ENCODE measurements around the gene LDLRAD4.
"Not testable (repeated sequence)": the region's sequence is repeated elsewhere in the genome, so short reads cannot be mapped to it uniquely, and the experiment has no call there.

The LDLRAD4 gene

DNA sequence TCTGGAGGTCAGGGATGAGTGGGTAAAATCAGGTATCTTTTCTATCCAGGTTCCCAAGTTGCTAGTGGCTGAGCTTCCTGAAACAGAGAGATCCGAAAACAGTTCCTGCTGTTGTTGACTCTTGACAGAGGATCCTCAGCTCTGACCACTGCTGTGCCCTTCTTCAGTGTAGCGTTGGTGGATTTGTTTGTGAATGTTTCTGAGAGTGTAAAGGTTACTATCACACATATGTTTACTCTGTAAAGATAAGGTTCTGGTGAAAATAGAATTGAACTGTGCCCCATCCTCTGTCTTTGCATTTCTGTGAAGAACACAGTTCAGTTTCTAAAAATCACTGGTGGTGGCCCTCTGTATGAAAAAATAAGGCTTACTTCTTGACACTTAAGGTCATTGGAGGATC, 119.8 kb downstream of the LDLRAD4 start:
- no peak for DNase-seq (ENCODE audit: low read depth)

- no peak for DNase-seq (ENCODE audit: low read depth)
These were observed 121.1 kb downstream of the LDLRAD4 start for GRCh38 chr18:13339653-13340052.

DNA sequence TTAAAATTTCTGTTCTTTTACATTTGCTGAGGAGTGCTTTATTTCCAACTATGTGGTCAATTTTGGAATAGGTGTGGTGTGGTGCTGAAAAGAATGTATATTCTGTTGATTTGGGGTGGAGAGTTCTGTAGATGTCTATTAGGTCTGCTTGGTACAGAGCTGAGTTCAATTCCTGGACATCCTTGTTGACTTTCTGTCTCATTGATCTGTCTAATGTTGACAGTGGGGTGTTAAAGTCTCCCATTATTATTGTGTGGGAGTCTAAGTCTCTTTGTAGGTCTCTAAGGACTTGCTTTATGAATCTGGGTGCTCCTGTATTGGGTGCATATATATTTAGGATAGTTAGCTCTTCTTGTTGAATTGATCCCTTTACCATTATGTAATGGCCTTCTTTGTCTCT, 127.9 kb downstream of the LDLRAD4 start:
- not testable (repeated sequence) for DNase-seq (ENCODE audit: low read depth)

GRCh38 chr18:13353084-13353823, 134.7 kb downstream of the LDLRAD4 start:
- DNase-seq (ENCODE audit: low read depth): no peak

DNA sequence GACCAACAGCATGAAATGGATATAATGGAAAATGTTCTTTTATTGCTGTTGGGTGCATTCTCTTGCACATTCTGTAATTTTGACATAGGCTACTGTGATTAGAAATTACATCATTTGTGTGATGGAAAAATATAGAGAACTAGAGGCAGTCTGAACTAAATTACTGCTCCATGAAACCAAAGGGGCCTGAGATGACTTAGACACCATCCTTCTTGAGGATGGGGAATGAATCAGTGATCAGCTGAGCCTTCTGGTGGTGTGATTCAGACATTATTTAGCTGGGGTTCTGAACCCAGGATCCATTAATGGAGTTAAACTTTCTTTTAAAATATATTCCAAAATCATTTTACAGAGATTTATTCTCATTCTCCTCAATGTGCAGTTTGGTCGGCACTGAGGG, 135.8 kb downstream of the LDLRAD4 start:
- DNase-seq (ENCODE audit: low read depth): no peak

DNA sequence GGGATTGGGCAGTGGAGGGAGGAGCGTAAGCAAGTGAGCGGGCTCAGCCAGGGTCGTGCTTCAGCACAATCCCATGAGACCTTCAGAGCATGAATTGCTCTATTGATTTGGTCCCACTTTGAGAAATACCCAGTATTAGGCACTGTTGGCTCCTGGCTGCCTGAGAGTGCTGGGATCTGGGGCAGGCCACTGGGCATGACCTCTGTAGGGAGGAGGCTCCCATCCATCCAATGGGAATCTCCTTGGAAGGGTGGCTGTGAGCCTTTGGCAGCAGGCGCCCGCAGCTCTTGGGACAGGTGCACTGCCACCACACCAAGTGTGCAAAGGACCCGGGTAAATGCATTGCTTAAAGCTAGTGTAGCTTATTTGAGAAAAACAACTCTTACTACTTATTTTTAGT, 137.5 kb downstream of the LDLRAD4 start:
- no peak for DNase-seq (ENCODE audit: low read depth)

DNA sequence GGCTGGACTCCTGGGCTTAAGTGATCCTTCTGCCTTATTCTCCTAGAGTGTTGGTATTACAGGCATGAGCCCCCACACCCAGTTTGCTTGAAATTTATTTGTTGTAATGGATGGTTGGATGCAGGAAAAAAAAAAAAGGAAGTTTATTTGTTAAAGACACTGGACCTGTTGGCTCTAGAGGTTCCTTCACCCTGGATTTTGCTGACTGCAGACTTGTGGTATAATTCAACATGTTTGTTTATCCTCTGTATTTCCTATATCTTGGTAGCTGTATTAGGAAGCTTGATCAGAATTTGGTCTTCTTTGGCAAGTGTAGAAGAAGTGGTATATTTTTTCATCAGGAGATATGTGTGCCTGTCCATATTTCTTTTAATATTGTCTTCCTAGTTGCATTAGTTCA, 138.7 kb downstream of the LDLRAD4 start:
- no peak for DNase-seq (ENCODE audit: low read depth)

- DNase-seq (ENCODE audit: low read depth): no peak
These were observed 140.7 kb downstream of the LDLRAD4 start for GRCh38 chr18:13359210-13359609.

DNA sequence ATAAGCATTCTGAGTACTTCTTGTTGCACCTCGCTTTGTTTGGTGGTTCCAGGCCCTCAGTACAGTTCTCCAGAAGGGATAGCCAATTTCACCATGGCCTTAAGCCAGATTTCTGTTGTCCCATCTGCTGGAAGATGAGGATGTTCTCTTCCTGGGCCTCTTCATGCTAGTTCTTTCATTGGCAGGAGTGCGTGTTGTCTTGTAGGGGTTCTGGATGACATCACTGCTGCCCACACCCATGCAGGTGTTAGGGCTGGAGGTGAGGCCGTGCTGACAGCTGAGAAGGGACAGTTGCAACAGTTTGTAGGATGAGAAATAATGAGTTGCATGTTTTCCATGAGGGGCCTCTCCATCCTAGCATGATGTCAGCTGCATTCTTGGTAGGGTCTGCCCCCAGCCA, 142.9 kb downstream of the LDLRAD4 start:
- DNase-seq (ENCODE audit: low read depth): no peak

DNA sequence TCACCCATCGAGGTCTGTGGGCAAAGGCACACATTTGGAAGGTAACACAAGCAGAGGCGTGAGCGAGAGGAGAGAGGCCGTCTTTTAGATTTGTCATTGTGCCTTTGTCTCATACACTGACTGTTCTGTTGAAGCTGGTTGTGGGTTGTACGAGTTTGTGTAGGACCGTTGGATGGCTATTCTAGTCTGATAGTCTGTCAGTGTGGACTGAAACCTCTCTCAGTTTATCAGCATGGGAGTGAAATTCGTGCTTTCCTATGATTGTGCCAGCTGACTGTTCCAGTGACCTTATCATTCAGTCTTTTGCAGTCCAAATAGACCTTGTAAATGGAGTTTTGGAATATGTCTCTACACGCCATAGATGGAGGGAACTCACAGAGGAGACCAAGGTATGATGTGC, 143.5 kb downstream of the LDLRAD4 start:
- no peak for DNase-seq (ENCODE audit: low read depth)

GRCh38 chr18:13362607-13363006, 144.0 kb downstream of the LDLRAD4 start:
- DNase-seq (ENCODE audit: low read depth): no peak

DNA sequence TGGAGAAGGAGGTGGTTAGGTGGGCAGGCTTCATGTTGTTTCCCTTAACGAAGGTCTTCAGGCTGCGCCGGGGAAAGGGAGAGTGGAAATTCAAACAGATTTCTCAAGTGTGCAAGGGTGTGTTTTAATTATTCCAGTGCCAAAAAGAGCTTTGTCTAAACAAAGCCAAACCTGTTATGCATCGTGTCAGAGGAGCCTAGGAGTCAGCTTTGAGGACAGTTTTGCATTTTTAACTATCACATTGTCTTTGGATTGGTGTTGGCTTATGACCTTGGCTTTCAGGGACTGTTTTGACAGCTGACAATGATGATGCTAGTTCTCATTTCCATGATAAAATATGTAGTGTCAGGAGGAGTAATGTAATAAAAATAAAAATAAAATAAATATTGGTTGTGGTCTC, 144.8 kb downstream of the LDLRAD4 start:
- no peak for DNase-seq (ENCODE audit: low read depth)

GRCh38 chr18:13364721-13365205, 146.2 kb downstream of the LDLRAD4 start:
- no peak for DNase-seq (ENCODE audit: low read depth)

DNA sequence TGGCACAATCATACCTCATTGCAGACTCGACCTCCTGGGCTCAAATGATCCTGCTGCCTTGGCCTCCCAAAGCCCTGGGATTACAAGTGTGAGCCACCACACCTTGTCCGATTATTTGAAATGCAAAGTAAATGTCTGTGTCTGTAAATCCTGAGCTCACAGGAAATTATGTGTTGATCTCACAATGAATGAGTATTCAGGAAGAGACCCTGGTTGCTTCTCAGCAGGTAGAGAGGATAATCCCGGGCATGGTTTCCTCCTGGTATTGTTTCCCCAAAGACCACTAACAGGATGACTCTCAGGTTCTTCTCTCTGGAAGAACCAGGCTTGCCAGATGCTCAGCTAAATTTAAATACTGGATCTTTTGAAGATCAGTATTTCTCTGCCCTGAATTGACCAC, 147.6 kb downstream of the LDLRAD4 start:
- no peak for DNase-seq (ENCODE audit: low read depth)

GRCh38 chr18:13366541-13366940, 148.0 kb downstream of the LDLRAD4 start:
- DNase-seq (ENCODE audit: low read depth): no peak

DNA sequence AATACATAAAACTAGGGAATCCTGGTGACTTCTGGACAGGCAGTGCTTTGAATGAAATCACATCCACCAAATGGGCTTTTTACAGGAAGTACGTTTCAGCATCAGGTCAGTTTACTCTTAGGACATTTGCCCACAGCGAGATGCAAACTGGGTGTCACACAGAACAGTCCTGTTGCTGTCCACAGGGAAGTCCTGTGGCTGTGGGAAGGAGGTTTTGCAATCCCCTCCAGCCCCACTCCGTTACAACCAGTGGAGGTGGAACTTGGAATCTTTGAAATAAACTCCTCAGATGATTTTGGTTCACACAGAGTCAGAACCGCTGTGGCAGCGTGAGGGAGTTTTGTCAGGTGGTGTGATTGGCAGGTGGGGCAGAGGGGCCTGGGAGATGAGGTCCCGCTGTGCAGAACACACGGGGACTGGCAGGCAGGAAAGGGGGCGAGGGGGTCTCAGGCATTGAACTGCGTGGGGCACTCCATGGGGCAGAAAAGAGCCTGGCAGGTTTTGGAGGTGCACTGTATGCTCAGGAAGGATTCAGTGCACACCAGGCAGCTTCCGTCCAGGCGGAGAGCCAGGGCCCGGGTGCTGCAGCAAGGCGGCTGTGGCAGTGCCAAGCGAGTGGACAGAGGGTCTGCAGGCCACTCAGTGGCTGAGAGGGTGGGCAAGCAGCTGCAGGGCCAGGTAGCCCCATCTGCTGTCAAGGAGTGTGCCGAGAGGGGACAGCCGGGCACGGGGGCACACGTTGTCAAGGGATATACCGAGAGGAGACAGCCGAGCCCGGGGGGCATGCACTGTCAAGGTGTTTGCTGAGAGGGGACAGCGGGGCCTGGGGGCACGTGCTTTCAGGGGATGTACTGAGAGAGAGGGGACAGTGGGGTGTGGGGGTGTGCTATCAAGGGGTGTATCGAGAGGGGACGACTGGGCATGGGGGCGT, 148.7 kb downstream of the LDLRAD4 start:
- no peak for DNase-seq (ENCODE audit: low read depth)

DNA sequence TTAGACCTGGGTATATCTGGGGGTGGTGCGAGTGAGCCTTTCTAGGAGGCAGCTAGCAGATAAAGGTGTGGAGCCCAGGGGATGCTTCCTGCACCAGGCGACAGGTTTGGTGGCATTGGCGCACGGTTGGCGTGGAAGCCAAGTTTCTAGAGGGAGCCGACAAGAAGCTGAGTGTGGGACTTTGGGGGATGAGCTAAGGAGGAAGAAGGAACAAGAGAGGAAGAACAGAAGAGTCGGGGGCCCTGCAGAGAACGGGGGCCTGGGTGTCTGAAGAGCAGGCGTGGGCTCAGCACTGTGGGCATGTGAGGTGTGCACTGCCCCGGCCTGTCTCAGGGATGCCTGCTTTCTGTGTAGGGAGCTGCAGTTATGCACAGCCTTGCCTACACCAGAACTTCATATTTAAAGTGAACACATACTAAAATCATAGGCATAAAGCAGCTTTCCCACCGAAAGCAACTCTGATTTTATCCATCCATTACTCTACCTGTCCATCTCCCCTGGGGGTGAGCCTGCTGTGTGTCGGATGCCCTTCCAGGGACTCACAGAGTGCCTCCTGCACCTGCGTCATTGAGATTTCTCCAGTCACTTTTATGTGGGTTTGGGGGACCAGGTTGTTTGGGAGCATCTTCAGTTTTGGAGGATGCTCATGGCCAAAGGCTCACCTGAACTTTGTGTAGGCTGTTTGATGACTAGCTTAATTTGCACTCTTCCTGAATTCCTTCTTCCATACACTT, 149.7 kb downstream of the LDLRAD4 start:
- DNase-seq (ENCODE audit: low read depth): no peak

GRCh38 chr18:13369353-13369752, 150.8 kb downstream of the LDLRAD4 start:
- DNase-seq (ENCODE audit: low read depth): no peak

DNA sequence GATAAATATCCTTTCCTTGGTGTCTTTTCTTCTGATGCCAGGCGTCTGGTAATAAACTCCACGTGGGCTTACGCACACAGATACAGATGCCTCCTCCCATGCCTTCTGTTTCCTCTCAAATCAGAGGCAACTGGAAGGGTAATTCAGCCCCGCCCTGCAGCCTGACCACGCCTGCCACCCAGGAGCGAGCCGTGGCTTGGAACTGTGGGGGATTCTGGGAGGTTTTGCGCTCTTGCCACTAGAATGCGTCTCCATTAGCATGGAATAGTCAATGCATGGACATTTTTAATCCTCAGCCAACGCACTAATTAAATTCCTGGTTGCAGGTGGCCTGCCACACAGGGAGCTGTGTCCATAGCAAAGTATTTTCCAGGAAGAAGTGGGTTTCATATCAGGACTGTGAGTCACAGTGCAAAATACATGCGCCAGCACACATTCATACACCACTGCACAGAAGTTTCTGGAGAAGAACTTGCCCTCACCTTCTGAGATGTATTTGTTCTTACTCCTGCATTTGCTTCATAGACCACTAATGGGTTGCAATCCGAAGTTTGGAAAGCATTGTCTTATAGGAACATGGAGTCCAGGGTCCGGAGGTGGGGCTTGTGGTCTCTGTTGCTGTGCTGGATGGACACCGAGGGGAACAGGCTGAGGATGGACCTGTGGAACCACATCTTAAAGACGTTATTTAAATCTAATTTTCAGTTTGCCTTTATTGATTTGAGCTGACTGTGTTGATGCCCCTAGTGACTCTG, 151.4 kb downstream of the LDLRAD4 start:
- DNase-seq (ENCODE audit: low read depth): no peak

DNA sequence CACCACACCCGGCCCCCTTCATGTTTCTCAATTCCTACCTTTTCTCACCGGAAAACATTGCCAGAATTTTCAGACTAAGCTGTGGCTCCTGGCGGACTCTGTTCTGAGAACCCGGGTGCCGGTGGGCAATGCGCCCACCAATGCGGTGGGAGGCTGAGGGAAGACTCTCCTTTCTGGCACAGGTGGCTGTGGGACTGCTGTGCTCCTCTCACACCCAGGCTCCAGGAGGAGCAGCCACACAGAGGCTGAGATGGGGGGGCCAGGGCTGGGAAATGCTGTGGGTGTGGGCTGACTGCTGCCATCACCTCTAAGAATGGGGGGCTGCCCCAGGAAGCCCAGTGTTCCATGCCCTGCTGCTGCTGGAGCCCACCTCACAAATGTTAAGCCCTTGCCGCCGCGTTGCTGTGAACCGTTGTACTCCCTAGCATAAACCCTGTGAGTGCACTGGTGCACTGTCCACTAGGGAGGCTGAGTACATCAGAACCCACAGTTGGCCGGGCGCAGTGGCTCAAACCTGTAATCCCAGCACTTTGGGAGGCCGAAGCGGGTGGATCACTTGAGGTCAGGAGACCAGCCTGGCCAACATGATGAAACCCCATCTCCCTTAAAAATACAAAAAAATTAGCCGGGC, 152.6 kb downstream of the LDLRAD4 start:
- DNase-seq (ENCODE audit: low read depth): no peak
